ENCODE data around the gene PCNT. TPM values are rescaled to one million over a fixed set of nuclear protein-coding genes. Genes with fewer than 3 reads are reported as not detected.
A peak's percentile ranks its signal among the peaks of the same experiment; 100 is the strongest.

Gene PCNT
- total and polyA plus RNA-seq, 9 of the 15 experiments (the other 6 are each of a cell fraction or from before 2014, with no cell fraction given): 9.1 to 53.5 (median 31.3) TPM

- TF ChIP-seq HOMEZ (CRISPR knock-in tag; IDR thresholded peaks at IDR 0.05) (no peak), TFE3 (CRISPR knock-in tag; IDR thresholded peaks at IDR 0.05) (no peak), STAG1 (CRISPR knock-in tag; IDR thresholded peaks at IDR 0.05; ENCODE audit: borderline replicate concordance) (no peak), ZNF584 (CRISPR knock-in tag; IDR thresholded peaks at IDR 0.05; ENCODE audit: low read depth) (peak; percentile 88), MLLT1 (IDR thresholded peaks at IDR 0.05) (peak; percentile 87 to 90; a peak in 3 of 4 replicates), XRCC5 (IDR thresholded peaks at IDR 0.05; ENCODE audit: low read depth, low read length) (no peak), THAP7 (CRISPR knock-in tag; IDR thresholded peaks at IDR 0.05) (no peak), ZNF764 (CRISPR knock-in tag; IDR thresholded peaks at IDR 0.05; ENCODE audit: low read depth) (no peak), TSC22D4 (tag; IDR thresholded peaks at IDR 0.05) (no peak), RNF219 (CRISPR knock-in tag; IDR thresholded peaks at IDR 0.05) (no peak), CHD1 (IDR thresholded peaks at IDR 0.05; ENCODE audit: low read length) (no peak), YBX1 (IDR thresholded peaks at IDR 0.05) (no peak), CAMTA2 (CRISPR knock-in tag; conservative IDR thresholded peaks at IDR 0.05) (no peak), MED1 (CRISPR knock-in tag; IDR thresholded peaks at IDR 0.05; ENCODE audit: borderline replicate concordance) (no peak), ZFPM2 (CRISPR knock-in tag; IDR thresholded peaks at IDR 0.05) (no peak), ZNF589 (CRISPR knock-in tag; IDR thresholded peaks at IDR 0.05; ENCODE audit: low read depth) (peak; percentile 97), FOXM1 (IDR thresholded peaks at IDR 0.05; ENCODE audit: low read depth) (peak; percentile 98), FOXM1 (CRISPR knock-in tag; IDR thresholded peaks at IDR 0.05; ENCODE audit: low read depth) (no peak)
- TF ChIP-seq, protein P1, sequence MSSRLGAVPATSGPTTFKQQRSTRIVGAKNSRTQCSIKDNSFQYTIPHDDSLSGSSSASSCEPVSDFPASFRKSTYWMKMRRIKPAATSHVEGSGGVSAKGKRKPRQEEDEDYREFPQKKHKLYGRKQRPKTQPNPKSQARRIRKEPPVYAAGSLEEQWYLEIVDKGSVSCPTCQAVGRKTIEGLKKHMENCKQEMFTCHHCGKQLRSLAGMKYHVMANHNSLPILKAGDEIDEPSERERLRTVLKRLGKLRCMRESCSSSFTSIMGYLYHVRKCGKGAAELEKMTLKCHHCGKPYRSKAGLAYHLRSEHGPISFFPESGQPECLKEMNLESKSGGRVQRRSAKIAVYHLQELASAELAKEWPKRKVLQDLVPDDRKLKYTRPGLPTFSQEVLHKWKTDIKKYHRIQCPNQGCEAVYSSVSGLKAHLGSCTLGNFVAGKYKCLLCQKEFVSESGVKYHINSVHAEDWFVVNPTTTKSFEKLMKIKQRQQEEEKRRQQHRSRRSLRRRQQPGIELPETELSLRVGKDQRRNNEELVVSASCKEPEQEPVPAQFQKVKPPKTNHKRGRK (tag; IDR thresholded peaks at IDR 0.05): no peak
Observed at GRCh38 chr21:46320331-46320801, 3.6 kb upstream of the PCNT start (continued).
